Liver (tissue), 9 donors: ENCODE results near the gene PARP12. TPM values are rescaled to one million over a fixed set of nuclear protein-coding genes. Genes with fewer than 3 reads are reported as not detected.
A peak's percentile ranks its signal among the peaks of the same experiment; 100 is the strongest.

ENCODE experiments used
- DNase-seq: peaks from one replicate; pipeline ENCODE4 v3.0.0-alpha.2; 2017; ENCODE audit warnings: low spot score
- H3K27ac ChIP-seq, 2 donors: one replicate each; pipeline ENCODE4 v1.7.0; 2013; ENCODE audit warnings: inconsistent platforms in 2 of 2, low read length in 2 of 2, control low read depth in 1 of 2, low read depth in 1 of 2, mild to moderate bottlenecking in 1 of 2
- H3K27me3 ChIP-seq, 4 donors: one replicate each; pipeline versions ENCODE4 v1.6.1 to v1.7.0; 2013; ENCODE audit warnings: low read length in 3 of 4, inconsistent platforms in 1 of 4, mild to moderate bottlenecking in 1 of 4, moderate library complexity in 1 of 4; ENCODE audit not compliant: control insufficient read depth in 4 of 4, insufficient read depth in 4 of 4
- H3K36me3 ChIP-seq, 4 donors: one replicate each; pipeline versions ENCODE4 v1.6.1 to v1.7.0; 2013; ENCODE audit warnings: low read length in 3 of 4, mild to moderate bottlenecking in 3 of 4, low read depth in 1 of 4, moderate library complexity in 1 of 4; ENCODE audit not compliant: control insufficient read depth in 4 of 4, insufficient read depth in 3 of 4
- H3K4me1 ChIP-seq, 4 donors: one replicate each; pipeline versions ENCODE4 v1.6.1 to v1.7.0; 2013; ENCODE audit warnings: low read length in 3 of 4, mild to moderate bottlenecking in 3 of 4, moderate library complexity in 1 of 4; ENCODE audit not compliant: control insufficient read depth in 4 of 4, insufficient read depth in 4 of 4
- H3K4me3 ChIP-seq, 3 donors: one replicate each; pipeline versions ENCODE4 v1.6.1 to v1.7.0; 2013; ENCODE audit warnings: low read length in 3 of 3, control low read depth in 1 of 3, low read depth in 1 of 3, mild to moderate bottlenecking in 1 of 3
- H3K9ac ChIP-seq, 2 donors: one replicate each; pipeline ENCODE4 v1.7.0; 2013; ENCODE audit warnings: low read length in 2 of 2, mild to moderate bottlenecking in 2 of 2, moderate library complexity in 2 of 2, control low read depth in 1 of 2, low read depth in 1 of 2
- H3K9me3 ChIP-seq, 4 donors: one replicate each; pipeline versions ENCODE4 v1.6.1 to v1.7.0; 2013; ENCODE audit warnings: low read length in 3 of 4; ENCODE audit not compliant: control insufficient read depth in 4 of 4
- ATF3 ChIP-seq: IDR thresholded peaks from 2 replicates; pipeline ENCODE4 v1.6.1; 2016; ENCODE audit warnings: antibody characterized with exemption
- CTCF ChIP-seq: fragments of 150-350 bp; IDR thresholded peaks from 2 replicates; pipeline ENCODE4 v1.5.1; 2017; ENCODE audit warnings: improper control_type of control experiment, low read depth, low read length; ENCODE audit not compliant: missing input control
- FOXA2 ChIP-seq: IDR thresholded peaks from 2 replicates; pipeline ENCODE4 v1.6.1; 2016; ENCODE audit warnings: antibody characterized with exemption
- GABPA ChIP-seq, 2 donors: IDR thresholded peaks in 1 of 2; conservative IDR thresholded peaks in 1 of 2; 2 replicates each; pipeline ENCODE4 v1.6.1; 2016; ENCODE audit warnings: antibody characterized with exemption in 2 of 2, mild to moderate bottlenecking in 1 of 2, moderate library complexity in 1 of 2
- HNF4A ChIP-seq, 2 donors: conservative IDR thresholded peaks; 2 replicates each; pipeline ENCODE4 v1.6.1; 2016; ENCODE audit warnings: antibody characterized with exemption in 2 of 2, mild to moderate bottlenecking in 2 of 2
- HNF4G ChIP-seq: IDR thresholded peaks from 2 replicates; pipeline ENCODE4 v1.6.1; 2016; ENCODE audit warnings: antibody characterized with exemption
- RAD21 ChIP-seq, 2 donors: IDR thresholded peaks; 2 replicates each; pipeline ENCODE4 v1.6.1; 2016; ENCODE audit warnings: antibody characterized with exemption in 2 of 2, mild to moderate bottlenecking in 2 of 2
- SP1 ChIP-seq: IDR thresholded peaks from 2 replicates; pipeline ENCODE4 v1.6.1; 2018; ENCODE audit warnings: antibody characterized with exemption, mild to moderate bottlenecking
- TAF1 ChIP-seq: conservative IDR thresholded peaks from 2 replicates; pipeline ENCODE4 v1.6.1; 2016; ENCODE audit warnings: antibody characterized with exemption, mild to moderate bottlenecking
- ZBTB33 ChIP-seq: IDR thresholded peaks from 2 replicates; pipeline ENCODE4 v1.6.1; 2016; ENCODE audit warnings: antibody characterized with exemption
- WGBS: extraction: QIAGEN DNeasy Blood & Tissue Kit; methylation state at CpG from one replicate; pipeline ENCODE4 v1.1.7; 2013; 5-methylcytosine and 5-hydroxymethylcytosine counted together
- polyA plus RNA-seq, 2 donors: library from polyadenylated mRNA; stranded (reverse) in 1 of 2; unstranded in 1 of 2; fragments of 200-250 nt in 1 of 2; fragments of >200 nt in 1 of 2; fragmentation: Nextera tagmentation in 1 of 2; extraction: Ambion mirVana in 1 of 2; gene quantifications; one replicate each; pipeline versions ENCODE4 v1.2.1 to v1.2.3, GENCODE V29; 2013 to 2015
- total RNA-seq, 2 donors: library from RNA; depleted of rRNA; stranded (reverse); fragments of >200 nt; gene quantifications; one replicate each; pipeline ENCODE4 v1.2.3, GENCODE V29; 2014
- donor health status: healthy.
- donor health status: healthy.
- donor health status: healthy.
- donor health status: healthy.
- donor health status: healthy.

PARP12 gene
- total and polyA plus RNA-seq, 4 donors: 13.3 to 32.7 (median 19.8) TPM

GRCh38 chr7:140080919-140081318 lies 18.2 kb upstream of the PARP12 start:
- Histone ChIP-seq H3K9me3 (no peaks in the 10 kb centered on the region), H3K4me1 (no peaks in the 10 kb centered on the region), H3K27ac (no peak overlapping the region), H3K4me3 (no peak overlapping the region), H3K27me3 (no peaks in the 10 kb centered on the region), H3K9ac (no peak overlapping the region), H3K36me3 (no peaks in the 10 kb centered on the region)
- DNase-seq: no peak
- 50% methylated on average over 7 of the region's 7 CpGs for WGBS
- TF ChIP-seq ZBTB33 (no peak), HNF4A (conservative IDR thresholded peaks at IDR 0.05) (no peak)

DNA sequence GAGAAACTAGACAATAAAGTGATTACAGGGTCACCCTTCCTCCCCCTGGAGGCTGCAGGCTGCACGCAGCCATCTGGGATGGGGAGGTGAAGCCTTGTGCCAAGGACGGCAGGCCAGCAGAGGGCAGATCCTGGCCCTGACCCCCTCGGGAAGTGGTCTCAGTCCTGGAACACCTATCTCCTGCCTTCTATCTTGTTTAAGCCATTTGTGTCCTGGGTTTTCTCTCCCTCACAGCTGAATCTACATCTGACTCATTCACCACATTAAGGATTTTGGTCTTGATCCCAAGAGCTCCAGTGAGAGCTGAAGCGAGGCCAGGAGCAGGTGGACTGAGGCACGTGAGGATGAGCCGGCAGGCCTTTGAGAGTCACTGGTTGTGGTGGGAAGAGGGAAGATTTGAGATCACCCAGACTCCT lies 16.4 kb upstream of the PARP12 start:
- Histone ChIP-seq H3K9me3 (no peaks in the 10 kb centered on the region), H3K27ac (no peak overlapping the region), H3K4me1 (no peaks in the 10 kb centered on the region), H3K9ac (no peak overlapping the region), H3K27me3 (no peaks in the 10 kb centered on the region), H3K4me3 (no peak overlapping the region), H3K36me3 (no peaks in the 10 kb centered on the region)
- WGBS: 68% methylated on average over 6 of the region's 6 CpGs
- no peak for DNase-seq
- peak in 1 of 2 donors; percentile 55 for TF ChIP-seq RAD21 (IDR thresholded peaks at IDR 0.05)
- no peak for TF ChIP-seq GABPA (IDR thresholded peaks at IDR 0.05 in 1 of 2, conservative IDR thresholded peaks at IDR 0.05 in 1 of 2)

GRCh38 chr7:140078392-140078791 lies 15.6 kb upstream of the PARP12 start:
- whole genome bisulfite sequencing: 80% methylated on average over 13 of the region's 13 CpGs
- no peak for DNase-seq
- TF ChIP-seq HNF4A (conservative IDR thresholded peaks at IDR 0.05) (no peak), TAF1 (no peak), SP1 (no peak), CTCF (no peak), HNF4G (no peak), ATF3 (no peak), FOXA2 (no peak), GABPA (IDR thresholded peaks at IDR 0.05 in 1 of 2, conservative IDR thresholded peaks at IDR 0.05 in 1 of 2) (no peak), ZBTB33 (no peak)
- no peaks in the 10 kb centered on the region for H3K9me3 ChIP-seq
- H3K4me1 ChIP-seq: no peaks in the 10 kb centered on the region
- no peak overlapping the region for H3K9ac ChIP-seq
- no peak overlapping the region for H3K27ac ChIP-seq
- no peak overlapping the region for H3K4me3 ChIP-seq
- H3K36me3 ChIP-seq: no peaks in the 10 kb centered on the region
- H3K27me3 ChIP-seq: no peaks in the 10 kb centered on the region
